GM12878 (cell line): ENCODE measurements around the gene ZNF827. TPM values are rescaled to one million over a fixed set of nuclear protein-coding genes. Genes with fewer than 3 reads are reported as not detected.

ENCODE experiments used
- ATAC-seq: fragments of 200-7000 bp; cut with Tn5 transposase; 3 replicates; pipeline ENCODE4 v1.9.1; 2020; ENCODE audit warnings: mild to moderate bottlenecking, moderate library complexity
- BruUV-seq: library from RNA; stranded (reverse); fragments of 400-500 nt; replicated peaks from 2 replicates; lab custom pipeline; 2021; lab: Mats Ljungman, UMichigan
- CTCF ChIA-PET: fragments of 300-600 bp; sonication (Branson Sonifier 250); formaldehyde crosslinking; extraction: SDS; loops from one replicate; lab custom pipeline; 2021; ENCODE audit warnings: inconsistent platforms; lab: Yijun Ruan, JAX
- POLR2A ChIA-PET: fragments of 350-600 bp; formaldehyde crosslinking; extraction: SDS; loops from one replicate; lab custom pipeline; 2021; ENCODE audit warnings: inconsistent platforms; lab: Charles Lee
- RAD21 ChIA-PET: fragments of 300-600 bp; sonication (Branson Sonifier 250); formaldehyde crosslinking; loops from one replicate; lab custom pipeline; 2023; ENCODE audit warnings: antibody characterized with exemption; ENCODE audit not compliant: unreplicated experiment; lab: Charles Lee
- SMC1A ChIA-PET: fragments of 300-600 bp; sonication (Branson Sonifier 250); formaldehyde crosslinking; loops from one replicate; lab custom pipeline; 2023; ENCODE audit not compliant: unreplicated experiment, uncharacterized antibody; lab: Charles Lee
- DNase-seq: peaks from one replicate; pipeline ENCODE4 v3.0.0-alpha.2; 2011; ENCODE audit warnings: low read depth, low spot score
- FAIRE-seq: peaks from 3 replicates; lab custom pipeline; 2011; peaks lifted over from hg19 to GRCh38; lab: Jason Lieb, UNC
- H2AFZ ChIP-seq: 2 replicates; pipeline ENCODE4 v1.6.0; 2011; ENCODE audit warnings: low read depth, low read length, control low read depth; ENCODE audit not compliant: control insufficient read depth
- H3K27ac ChIP-seq: 2 replicates; pipeline ENCODE4 v1.5.1; 2011; ENCODE audit warnings: control low read depth; ENCODE audit not compliant: control insufficient read depth, insufficient read depth
- H3K27me3 ChIP-seq, 2 experiments: replicated peaks in 1 of 2; 2 replicates each; pipeline versions ENCODE4 v1.6.0 to v1.6.1; 2011; ENCODE audit warnings: low read length in 1 of 2; ENCODE audit not compliant: control insufficient read depth in 2 of 2, insufficient read depth in 2 of 2
- H3K36me3 ChIP-seq, 2 experiments: 2 replicates each; pipeline ENCODE4 v1.5.1; 2011; ENCODE audit warnings: low read length in 1 of 2; ENCODE audit not compliant: control insufficient read depth in 2 of 2, insufficient read depth in 2 of 2
- H3K4me1 ChIP-seq: 2 replicates; pipeline ENCODE4 v1.6.1; 2011; ENCODE audit warnings: mild to moderate bottlenecking, low read length, moderate library complexity, mixed read lengths; ENCODE audit not compliant: control insufficient read depth, insufficient read depth
- H3K4me2 ChIP-seq: 2 replicates; pipeline ENCODE4 v1.6.0; 2011; ENCODE audit warnings: control low read depth; ENCODE audit not compliant: control insufficient read depth, insufficient read depth
- H3K4me3 ChIP-seq: fragments of 200-600 bp; sonication (generic); 2 replicates; pipeline ENCODE4 v1.5.1; 2016
- H3K79me2 ChIP-seq: 2 replicates; pipeline ENCODE4 v1.6.0; 2011; ENCODE audit warnings: low read length; ENCODE audit not compliant: control insufficient read depth, insufficient read depth
- H3K9ac ChIP-seq: 2 replicates; pipeline ENCODE4 v1.8.0; 2011; ENCODE audit warnings: low read length, control low read depth, mixed read lengths; ENCODE audit not compliant: control insufficient read depth, insufficient read depth
- H3K9me3 ChIP-seq: replicated peaks from 3 replicates; pipeline ENCODE4 v1.5.1; 2011; ENCODE audit warnings: mild to moderate bottlenecking, low read length; ENCODE audit not compliant: control insufficient read depth, insufficient read depth
- H4K20me1 ChIP-seq: 2 replicates; pipeline ENCODE4 v1.6.0; 2011; ENCODE audit not compliant: control insufficient read depth, insufficient read depth
- E2F4 ChIP-seq: IDR thresholded peaks from 2 replicates; pipeline ENCODE4 v1.6.1; 2012; ENCODE audit warnings: low read depth, low read length, improper control_type of control experiment
- EP300 ChIP-seq, 2 experiments: fragments of 150-350 bp in 1 of 2; IDR thresholded peaks; 2 replicates each; pipeline ENCODE4 v1.6.1; 2011 to 2012; ENCODE audit warnings: low read depth in 2 of 2, low read length in 2 of 2, borderline replicate concordance in 1 of 2, improper control_type of control experiment in 1 of 2, inconsistent platforms in 1 of 2; ENCODE audit not compliant: control insufficient read depth in 1 of 2
- EZH2 ChIP-seq: IDR thresholded peaks from 2 replicates; pipeline ENCODE4 v1.6.1; 2012; ENCODE audit warnings: low read depth, mild to moderate bottlenecking, control low read depth, inconsistent platforms, low read length, borderline replicate concordance; ENCODE audit not compliant: control insufficient read depth
- GATAD2B ChIP-seq: fragments of 450-650 bp; conservative IDR thresholded peaks from 2 replicates; pipeline ENCODE4 v1.6.1; 2017; ENCODE audit warnings: low read depth, mild to moderate bottlenecking, moderate library complexity
- IKZF2 ChIP-seq, 2 experiments: fragments of 450-650 bp; IDR thresholded peaks; 2 replicates each; pipeline ENCODE4 v1.6.1; 2017; ENCODE audit warnings: mild to moderate bottlenecking in 2 of 2, moderate library complexity in 2 of 2
- NFYA ChIP-seq: IDR thresholded peaks from 2 replicates; pipeline ENCODE4 v1.6.1; 2011; ENCODE audit warnings: low read depth, mild to moderate bottlenecking, low read length, improper control_type of control experiment, borderline replicate concordance
- SPI1 ChIP-seq: IDR thresholded peaks from 2 replicates; pipeline ENCODE4 v1.6.1; 2011; ENCODE audit warnings: low read depth, mild to moderate bottlenecking, low read length, moderate library complexity, borderline replicate concordance; ENCODE audit not compliant: insufficient read depth
- TAF1 ChIP-seq: IDR thresholded peaks from 2 replicates; pipeline ENCODE4 v1.6.1; 2011; ENCODE audit warnings: mild to moderate bottlenecking, low read depth, low read length, borderline replicate concordance
- WRNIP1 ChIP-seq: IDR thresholded peaks from 2 replicates; pipeline ENCODE4 v1.6.1; 2011; ENCODE audit warnings: low read depth, low read length, improper control_type of control experiment, borderline replicate concordance
- YBX1 ChIP-seq: fragments of 450-650 bp; IDR thresholded peaks from 2 replicates; pipeline ENCODE4 v1.6.1; 2016; ENCODE audit warnings: antibody characterized with exemption
- WGBS: methylation state at CpG from one replicate; pipeline ENCODE4 v1.1.6; 2016; ENCODE audit warnings: low lambda C conversion rate; ENCODE audit not compliant: insufficient replicate concordance, insufficient coverage; ENCODE audit errors: missing lambda C conversion rate; 5-methylcytosine and 5-hydroxymethylcytosine counted together
- in situ Hi-C: fragments of 300-500 bp; cut with MboI; formaldehyde crosslinking; loops from 9 replicates; pipeline ENCODE4 v1.14.3; 2018; ENCODE audit warnings: mixed read lengths
- intact Hi-C: fragments of 100-400 bp; cut with micrococcal nuclease; formaldehyde crosslinking; loops from one replicate; pipeline ENCODE4 v1.14.2; 2022; ENCODE audit not compliant: unreplicated experiment
- polyA plus RNA-seq, 11 experiments: library from polyadenylated mRNA; depleted of rRNA in 4 of 11; unstranded in 6 of 11; stranded (reverse) in 5 of 11; fragments of >200 nt; fragmentation: Nextera tagmentation in 4 of 11; fragmentation: Illumina TruSeq in 1 of 11; extraction: Ambion mirVana in 4 of 11; extraction: Trizol in 1 of 11; gene quantifications; 1 replicate in 1 of 11; 2 replicates in 10 of 11; pipeline versions ENCODE4 v1.2.1 to v1.2.3, GENCODE V29; 2011 to 2016; ENCODE audit warnings: inconsistent platforms in 2 of 11, missing spikeins in 2 of 11, low read depth in 1 of 11
- total RNA-seq, 4 experiments: library from RNA; depleted of rRNA in 3 of 4; stranded (reverse); fragments of >200 nt in 3 of 4; fragmentation: Illumina TruSeq in 1 of 4; extraction: Trizol in 1 of 4; gene quantifications; 2 replicates each; pipeline versions ENCODE4 v1.2.1 to v1.2.3, GENCODE V29; 2013 to 2021
- TF ChIP-seq, protein P1 (sequence below): fragments of 450-650 bp; IDR thresholded peaks from 2 replicates; pipeline ENCODE4 v1.6.1; 2014; ENCODE audit warnings: mild to moderate bottlenecking

ZNF827 gene
- total and polyA plus RNA-seq, 10 of the 15 experiments (the other 5 are each of a cell fraction or from before 2014, with no cell fraction given), result 3.8 to 31.5 (median 13.6) TPM

GRCh38 chr4:145842224-145842887 is 96.3 kb downstream of the ZNF827 start (continued):
- TF ChIP-seq YBX1 (no peak), NFYA (no peak), EP300 (IDR thresholded peaks at IDR 0.05; ENCODE audit: borderline replicate concordance in 1 of 2, control insufficient read depth in 1 of 2, low read depth in 2 of 2, low read length in 2 of 2) (no peak), TAF1 (no peak), E2F4 (no peak), WRNIP1 (no peak), GATAD2B (no peak), EZH2 (no peak)
- TF ChIP-seq, protein P1, sequence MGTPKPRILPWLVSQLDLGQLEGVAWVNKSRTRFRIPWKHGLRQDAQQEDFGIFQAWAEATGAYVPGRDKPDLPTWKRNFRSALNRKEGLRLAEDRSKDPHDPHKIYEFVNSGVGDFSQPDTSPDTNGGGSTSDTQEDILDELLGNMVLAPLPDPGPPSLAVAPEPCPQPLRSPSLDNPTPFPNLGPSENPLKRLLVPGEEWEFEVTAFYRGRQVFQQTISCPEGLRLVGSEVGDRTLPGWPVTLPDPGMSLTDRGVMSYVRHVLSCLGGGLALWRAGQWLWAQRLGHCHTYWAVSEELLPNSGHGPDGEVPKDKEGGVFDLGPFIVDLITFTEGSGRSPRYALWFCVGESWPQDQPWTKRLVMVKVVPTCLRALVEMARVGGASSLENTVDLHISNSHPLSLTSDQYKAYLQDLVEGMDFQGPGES, result no peak

- Histone ChIP-seq H3K79me2 (no peaks in the 10 kb centered on the region), H4K20me1 (no peaks in the 10 kb centered on the region), H3K9me3 (no peaks in the 10 kb centered on the region), H3K36me3 (peaks cover 8 to 19% of the 10 kb centered on the region in 2 experiments), H3K9ac (no peak overlapping the region), H3K4me2 (no peak overlapping the region), H3K4me3 (no peak overlapping the region), H2AFZ (no peak overlapping the region), H3K27ac (no peak overlapping the region), H3K4me1 (peaks cover 2% of the 10 kb centered on the region; the same call in 1 of the 2 replicates), H3K27me3 (no peaks in the 10 kb centered on the region)
- ChIA-PET CTCF (interaction anchor here (0.5 to 2.4 kb wide), 4 partner anchors 11 to 99 kb away, joined by 3 to 14 read pairs (median 4); no protein-coding TSS in a partner anchor), SMC1A (interaction anchor here (0.7 to 2.9 kb wide), 6 partner anchors 11 to 91 kb away, joined by 3 to 6 read pairs (median 4); no protein-coding TSS in a partner anchor), RAD21 (interaction anchor here (0.7 kb wide), 1 partner anchor 223 kb away, joined by 3 read pairs; no protein-coding TSS in a partner anchor), POLR2A (no interaction called here)
- in situ Hi-C loops, result no loop called here
- WGBS, result 84% methylated on average over 3 of the region's 3 CpGs
- ATAC-seq (no peak; the same call in 2 of the 3 replicates), DNase-seq (no peak), FAIRE-seq (no peak)
- no TSS peak for BruUV-seq
- intact Hi-C loops, result no loop called here
- TF ChIP-seq SPI1 (peak; percentile 83), IKZF2 (IDR thresholded peaks at IDR 0.05) (no peak)
Measured at GRCh38 chr4:145840801-145841200, 97.8 kb downstream of the ZNF827 start.
